ENCODE results near the gene TMEM19.
"Not testable (repeated sequence)": the region's sequence is repeated elsewhere in the genome, so short reads cannot be mapped to it uniquely, and the experiment has no call there.

Gene TMEM19

DNA sequence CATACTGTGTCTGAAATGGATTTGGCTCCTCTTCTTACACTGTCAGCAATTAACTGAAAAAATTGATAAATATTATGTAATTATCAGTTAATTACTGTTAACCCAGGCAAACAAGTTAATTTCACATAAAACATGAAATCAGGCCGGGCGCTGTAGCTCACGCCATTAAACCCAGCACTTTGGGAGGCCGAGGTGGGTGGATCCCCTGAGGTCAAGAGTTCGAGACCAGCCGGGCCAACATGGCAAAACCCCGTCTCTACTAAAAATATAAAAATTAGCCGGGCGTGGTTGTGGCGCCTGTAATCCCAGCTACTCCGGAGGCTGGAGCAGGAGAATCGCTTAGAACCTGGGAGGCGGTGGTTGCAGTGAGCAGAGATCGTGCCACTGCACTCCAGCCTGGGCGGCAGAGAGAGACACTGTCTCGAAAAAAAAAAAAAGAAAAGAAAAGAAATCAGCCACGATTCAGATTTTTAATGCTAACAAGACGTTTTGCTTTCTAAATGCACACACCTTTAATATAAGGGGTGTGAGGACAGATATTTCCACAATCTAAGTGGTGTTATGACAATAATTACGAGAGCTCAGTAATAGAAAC, 473 bp upstream of the TMEM19 start:
- Histone ChIP-seq H3K36me3 (ENCODE audit: low read depth) (no peaks in the 10 kb centered on the region), H3K4me3 (ENCODE audit: severe bottlenecking) (peak overlapping the region; percentile 54), H3K27me3 (ENCODE audit: insufficient read depth, poor library complexity, severe bottlenecking) (no peaks in the 10 kb centered on the region), H3K4me1 (ENCODE audit: insufficient read depth, poor library complexity, severe bottlenecking) (peaks cover 16% of the 10 kb centered on the region), H3K27ac (ENCODE audit: poor library complexity, severe bottlenecking) (peak overlapping the region; percentile 59), H3K9me3 (ENCODE audit: severe bottlenecking) (no peaks in the 10 kb centered on the region)
- DNase-seq (ENCODE audit: low spot score) (no peak), ATAC-seq (ENCODE audit: low read depth) (no peak)
- TF ChIP-seq, protein P1, sequence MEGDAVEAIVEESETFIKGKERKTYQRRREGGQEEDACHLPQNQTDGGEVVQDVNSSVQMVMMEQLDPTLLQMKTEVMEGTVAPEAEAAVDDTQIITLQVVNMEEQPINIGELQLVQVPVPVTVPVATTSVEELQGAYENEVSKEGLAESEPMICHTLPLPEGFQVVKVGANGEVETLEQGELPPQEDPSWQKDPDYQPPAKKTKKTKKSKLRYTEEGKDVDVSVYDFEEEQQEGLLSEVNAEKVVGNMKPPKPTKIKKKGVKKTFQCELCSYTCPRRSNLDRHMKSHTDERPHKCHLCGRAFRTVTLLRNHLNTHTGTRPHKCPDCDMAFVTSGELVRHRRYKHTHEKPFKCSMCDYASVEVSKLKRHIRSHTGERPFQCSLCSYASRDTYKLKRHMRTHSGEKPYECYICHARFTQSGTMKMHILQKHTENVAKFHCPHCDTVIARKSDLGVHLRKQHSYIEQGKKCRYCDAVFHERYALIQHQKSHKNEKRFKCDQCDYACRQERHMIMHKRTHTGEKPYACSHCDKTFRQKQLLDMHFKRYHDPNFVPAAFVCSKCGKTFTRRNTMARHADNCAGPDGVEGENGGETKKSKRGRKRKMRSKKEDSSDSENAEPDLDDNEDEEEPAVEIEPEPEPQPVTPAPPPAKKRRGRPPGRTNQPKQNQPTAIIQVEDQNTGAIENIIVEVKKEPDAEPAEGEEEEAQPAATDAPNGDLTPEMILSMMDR (IDR thresholded peaks at IDR 0.05; ENCODE audit: poor library complexity, severe bottlenecking): no peak

DNA sequence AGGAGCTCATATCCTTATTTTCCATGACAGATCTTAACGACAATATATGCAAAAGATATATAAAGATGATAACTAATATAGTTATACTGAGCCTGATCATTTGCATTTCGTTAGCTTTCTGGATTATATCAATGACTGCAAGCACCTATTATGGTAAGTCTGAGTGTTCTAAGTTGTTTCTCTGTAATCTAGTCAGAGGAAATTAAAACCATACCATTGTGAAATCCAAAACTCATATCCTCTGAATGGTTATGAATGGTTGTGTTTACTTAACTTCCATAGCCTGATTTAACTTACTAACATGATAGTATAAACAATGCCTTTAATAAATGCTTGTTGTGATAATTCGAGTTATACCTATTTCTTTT, 760 bp downstream of the TMEM19 start:
- H3K27me3 ChIP-seq (ENCODE audit: insufficient read depth, poor library complexity, severe bottlenecking): no peaks in the 10 kb centered on the region
- ATAC-seq (ENCODE audit: low read depth): no peak
- peak overlapping the region; percentile 54 for H3K4me3 ChIP-seq (ENCODE audit: severe bottlenecking)
- peak overlapping the region; percentile 59 for H3K27ac ChIP-seq (ENCODE audit: poor library complexity, severe bottlenecking)
- TF ChIP-seq, protein P1 (IDR thresholded peaks at IDR 0.05; ENCODE audit: poor library complexity, severe bottlenecking): no peak
- H3K4me1 ChIP-seq (ENCODE audit: insufficient read depth, poor library complexity, severe bottlenecking): peaks cover 16% of the 10 kb centered on the region
- H3K36me3 ChIP-seq (ENCODE audit: low read depth): no peaks in the 10 kb centered on the region
- no peak for DNase-seq (ENCODE audit: low spot score)
- no peaks in the 10 kb centered on the region for H3K9me3 ChIP-seq (ENCODE audit: severe bottlenecking)

DNA sequence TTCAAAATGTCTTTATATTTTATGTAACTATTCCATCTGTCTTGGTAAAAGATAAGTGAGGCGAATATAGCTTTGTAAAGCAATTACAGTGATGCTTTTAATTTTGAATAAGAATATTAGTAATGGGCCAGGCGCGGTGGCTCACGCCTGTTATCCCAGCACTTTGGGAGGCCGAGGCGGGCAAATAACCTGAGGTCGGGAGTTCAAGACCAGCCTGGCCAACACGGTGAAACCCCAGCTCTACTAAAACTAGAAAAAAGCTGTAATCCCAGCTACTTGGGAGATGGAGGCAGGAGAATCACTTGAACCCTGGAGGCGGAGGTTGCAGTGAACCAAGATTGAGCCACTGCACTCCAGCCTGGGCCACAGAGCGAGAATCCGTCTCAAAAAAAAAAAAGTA, 1.3 kb downstream of the TMEM19 start:
- not testable (repeated sequence) for ATAC-seq (ENCODE audit: low read depth); DNase-seq (ENCODE audit: low spot score); H3K36me3 ChIP-seq (ENCODE audit: low read depth); H3K9me3 ChIP-seq (ENCODE audit: severe bottlenecking); H3K27me3 ChIP-seq (ENCODE audit: insufficient read depth, poor library complexity, severe bottlenecking)
- H3K27ac ChIP-seq (ENCODE audit: poor library complexity, severe bottlenecking): peak overlapping the region; percentile 59
- H3K4me3 ChIP-seq (ENCODE audit: severe bottlenecking): peak overlapping the region; percentile 54
- H3K4me1 ChIP-seq (ENCODE audit: insufficient read depth, poor library complexity, severe bottlenecking): peaks cover 16% of the 10 kb centered on the region

DNA sequence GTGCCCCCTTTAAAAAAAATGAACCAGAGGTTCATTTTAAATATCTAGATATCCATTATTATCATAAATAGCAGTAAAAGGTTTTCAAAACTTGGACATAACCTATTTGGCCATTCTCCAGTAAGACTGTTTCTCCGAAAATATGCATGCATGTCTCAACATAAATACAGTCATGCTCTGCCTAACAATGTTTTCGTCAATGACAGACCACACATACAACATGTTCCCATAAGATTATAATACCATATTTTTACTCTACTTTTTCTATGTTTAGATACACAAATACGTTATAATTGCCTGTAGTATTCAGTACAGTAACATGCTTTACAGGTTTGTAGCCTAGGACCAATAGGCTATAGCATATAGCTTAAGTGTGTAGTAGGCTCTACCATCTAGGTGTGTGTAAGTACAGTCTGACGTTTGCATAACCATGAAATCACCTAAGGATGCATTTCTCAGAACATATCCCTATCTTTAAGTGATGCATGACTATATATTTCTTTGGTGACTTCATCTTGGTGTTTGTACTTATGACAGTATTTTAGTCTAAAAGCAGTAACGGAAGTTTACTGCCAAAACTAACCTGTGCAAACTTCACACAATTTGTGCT, 3.2 kb downstream of the TMEM19 start:
- no peak for DNase-seq (ENCODE audit: low spot score)
- Histone ChIP-seq H3K4me1 (ENCODE audit: insufficient read depth, poor library complexity, severe bottlenecking) (peaks cover 12% of the 10 kb centered on the region), H3K4me3 (ENCODE audit: severe bottlenecking) (no peak overlapping the region), H3K27ac (ENCODE audit: poor library complexity, severe bottlenecking) (no peak overlapping the region), H3K9me3 (ENCODE audit: severe bottlenecking) (no peaks in the 10 kb centered on the region), H3K27me3 (ENCODE audit: insufficient read depth, poor library complexity, severe bottlenecking) (no peaks in the 10 kb centered on the region), H3K36me3 (ENCODE audit: low read depth) (no peaks in the 10 kb centered on the region)
- no peak for ATAC-seq (ENCODE audit: low read depth)
- TF ChIP-seq, protein P1 (IDR thresholded peaks at IDR 0.05; ENCODE audit: poor library complexity, severe bottlenecking): no peak

DNA sequence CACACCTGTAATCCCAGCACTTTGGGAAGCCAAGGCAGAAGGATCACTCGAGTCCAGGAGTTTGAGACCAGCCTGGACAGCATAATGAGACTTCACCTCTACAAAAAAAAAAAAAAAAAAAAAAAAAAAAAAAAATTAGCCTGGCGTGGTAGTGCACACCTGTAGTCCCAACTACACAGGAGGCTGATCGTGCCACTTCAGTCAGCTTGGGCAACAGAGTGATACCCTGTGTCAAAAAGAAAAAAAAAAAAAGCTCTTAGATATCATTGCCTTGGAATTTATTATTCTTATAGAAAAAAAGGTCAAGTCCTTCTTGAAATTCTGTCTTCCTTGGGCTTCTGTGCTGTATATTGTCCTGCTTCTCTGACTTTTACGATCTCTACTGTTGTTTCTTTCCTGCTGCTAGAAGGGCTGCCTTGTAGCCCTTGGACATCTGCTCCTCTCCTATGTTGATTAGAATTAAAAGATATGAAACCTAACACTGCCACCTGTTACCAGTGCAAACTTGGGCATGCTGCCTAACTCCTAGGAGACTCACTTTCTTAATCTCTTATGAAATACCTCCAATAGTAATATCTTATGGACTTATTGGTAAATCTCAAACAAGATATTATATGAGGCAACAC, 5.7 kb downstream of the TMEM19 start:
- TF ChIP-seq, protein P1 (IDR thresholded peaks at IDR 0.05; ENCODE audit: poor library complexity, severe bottlenecking): no peak
- H3K4me3 ChIP-seq (ENCODE audit: severe bottlenecking): no peak overlapping the region
- H3K27ac ChIP-seq (ENCODE audit: poor library complexity, severe bottlenecking): no peak overlapping the region
- H3K27me3 ChIP-seq (ENCODE audit: insufficient read depth, poor library complexity, severe bottlenecking): no peaks in the 10 kb centered on the region
- DNase-seq (ENCODE audit: low spot score) (no peak), ATAC-seq (ENCODE audit: low read depth) (no peak)
- peaks cover 8% of the 10 kb centered on the region for H3K4me1 ChIP-seq (ENCODE audit: insufficient read depth, poor library complexity, severe bottlenecking)
- H3K9me3 ChIP-seq (ENCODE audit: severe bottlenecking): no peaks in the 10 kb centered on the region
- H3K36me3 ChIP-seq (ENCODE audit: low read depth): peaks cover 3% of the 10 kb centered on the region; the same call in 1 of the 2 replicates

Measured in RWPE2 (cell line).